ENCODE measurements around the gene PGBD2.
"Not testable (repeated sequence)": the region's sequence is repeated elsewhere in the genome, so short reads cannot be mapped to it uniquely, and the experiment has no call there.

Gene PGBD2

GRCh38 chr1:248906009-248906752, at the start of gene PGBD2:
TSS of gene PGBD2 (plus strand) at chr1:248906235. CDS start at chr1:248913863, 7,628 bp downstream.
- peak; percentile 96 for DNase-seq

GRCh38 chr1:248857201-248857600, 48.8 kb upstream of the PGBD2 start:
- DNase-seq, result no peak

GRCh38 chr1:248857749-248858095, 48.3 kb upstream of the PGBD2 start:
- DNase-seq, result no peak

GRCh38 chr1:248858096-248858890, 47.7 kb upstream of the PGBD2 start:
- no peak for DNase-seq

GRCh38 chr1:248858891-248859889, 46.8 kb upstream of the PGBD2 start, which contains the start of gene ZNF692:
TSS of gene ZNF692 (minus strand) at chr1:248859085. CDS start at chr1:248858309, 776 bp downstream.
- DNase-seq, result peak; percentile 96

GRCh38 chr1:248860007-248860406, 46.0 kb upstream of the PGBD2 start:
- no peak for DNase-seq

GRCh38 chr1:248861616-248862015, 44.4 kb upstream of the PGBD2 start:
- no peak for DNase-seq

GRCh38 chr1:248862695-248862997, 43.4 kb upstream of the PGBD2 start:
- no peak for DNase-seq

GRCh38 chr1:248862998-248863881, 42.8 kb upstream of the PGBD2 start:
- DNase-seq, result peak; percentile 80

- DNase-seq, result no peak
These were observed 34.1 kb upstream of the PGBD2 start for GRCh38 chr1:248871837-248872401.

GRCh38 chr1:248872752-248873408, 33.2 kb upstream of the PGBD2 start:
- peak; percentile 48 for DNase-seq

GRCh38 chr1:248873409-248873992, 32.5 kb upstream of the PGBD2 start:
- DNase-seq, result peak; percentile 95

GRCh38 chr1:248873993-248874533, 32.0 kb upstream of the PGBD2 start:
- peak; percentile 88 for DNase-seq

- no peak for DNase-seq
These were observed 24.8 kb upstream of the PGBD2 start for GRCh38 chr1:248881261-248881660.

- not testable (repeated sequence) for DNase-seq
These were observed 23.6 kb upstream of the PGBD2 start for GRCh38 chr1:248882427-248882826.

GRCh38 chr1:248884632-248885295, 21.3 kb upstream of the PGBD2 start:
- no peak for DNase-seq

GRCh38 chr1:248885646-248886045, 20.4 kb upstream of the PGBD2 start:
- no peak for DNase-seq

- no peak for DNase-seq
These were observed 19.7 kb upstream of the PGBD2 start for GRCh38 chr1:248886237-248886895.

- DNase-seq, result not testable (repeated sequence)
These were observed 16.2 kb upstream of the PGBD2 start for GRCh38 chr1:248889914-248890243.

Data from activated T-cell treated with anti-CD3 and anti-CD28 coated beads, Interleukin-2, amount 50 U/mL, for 1 hour (primary cell).